ENCODE measurements around the gene ADORA2A.
A peak's percentile ranks its signal among the peaks of the same experiment; 100 is the strongest.

ADORA2A gene

GRCh38 chr22:24404561-24405275 lies 22.7 kb upstream of the ADORA2A start:
- no peak for DNase-seq (ENCODE audit: low spot score)

DNA sequence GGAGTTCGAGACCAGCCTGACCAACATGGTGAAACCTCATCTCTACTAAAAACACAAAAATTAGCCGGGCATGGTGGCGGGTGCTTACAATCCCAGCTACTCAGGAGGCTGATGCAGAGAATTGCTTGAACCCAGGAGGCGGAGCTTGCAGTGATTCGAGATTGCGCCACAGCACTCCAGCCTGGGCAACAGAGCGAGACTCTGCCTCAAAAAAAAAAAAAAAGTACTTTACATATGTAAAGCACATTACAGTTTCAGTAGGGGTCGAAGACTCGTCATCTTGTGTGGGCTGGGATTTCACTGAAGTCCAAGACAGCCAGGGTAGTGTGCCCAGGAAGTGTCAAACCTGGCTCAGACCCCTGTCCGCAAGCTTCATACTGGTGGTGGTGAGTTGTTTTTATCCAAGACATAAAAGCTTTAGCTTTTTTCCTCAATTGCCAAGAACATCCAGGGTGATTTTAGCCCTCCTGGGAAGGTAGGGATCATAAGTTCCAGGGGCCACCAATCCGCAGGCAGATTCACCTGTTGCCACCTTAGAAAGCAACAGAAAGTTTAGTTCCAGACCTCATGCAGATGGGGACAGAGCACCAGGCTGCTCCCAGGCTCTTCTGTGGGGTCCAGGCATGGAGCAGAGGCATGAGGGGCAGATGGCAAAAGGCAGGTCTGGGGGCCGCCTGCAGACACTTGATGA lies 21.6 kb upstream of the ADORA2A start:
- DNase-seq (ENCODE audit: low spot score): no peak

GRCh38 chr22:24406322-24407277 lies 20.8 kb upstream of the ADORA2A start:
- DNase-seq (ENCODE audit: low spot score): no peak

GRCh38 chr22:24407278-24407665 lies 20.1 kb upstream of the ADORA2A start:
- DNase-seq (ENCODE audit: low spot score): no peak

GRCh38 chr22:24407884-24408283 lies 19.5 kb upstream of the ADORA2A start:
- no peak for DNase-seq (ENCODE audit: low spot score)

GRCh38 chr22:24408630-24409029 lies 18.8 kb upstream of the ADORA2A start:
- DNase-seq (ENCODE audit: low spot score): no peak

DNA sequence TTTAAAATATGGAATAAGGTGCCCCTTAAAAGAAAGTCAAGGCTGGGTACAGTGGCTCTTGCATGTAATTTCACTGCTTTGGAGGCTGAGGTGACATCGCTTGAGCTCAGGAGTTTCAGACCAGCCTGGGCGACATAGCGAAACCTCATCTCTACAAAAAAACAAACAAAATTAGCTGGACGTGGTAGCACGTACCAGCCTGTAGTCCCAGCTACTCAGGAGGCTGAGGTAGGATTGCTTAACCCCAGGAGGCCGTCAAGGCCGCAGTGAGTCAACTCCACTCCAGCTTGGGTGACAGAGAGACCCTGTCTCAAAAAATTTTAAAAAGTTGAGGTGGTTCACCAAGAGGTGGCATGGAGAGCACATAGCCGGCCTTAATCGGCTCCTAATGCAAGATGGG lies 17.7 kb upstream of the ADORA2A start:
- no peak for DNase-seq (ENCODE audit: low spot score)

DNA sequence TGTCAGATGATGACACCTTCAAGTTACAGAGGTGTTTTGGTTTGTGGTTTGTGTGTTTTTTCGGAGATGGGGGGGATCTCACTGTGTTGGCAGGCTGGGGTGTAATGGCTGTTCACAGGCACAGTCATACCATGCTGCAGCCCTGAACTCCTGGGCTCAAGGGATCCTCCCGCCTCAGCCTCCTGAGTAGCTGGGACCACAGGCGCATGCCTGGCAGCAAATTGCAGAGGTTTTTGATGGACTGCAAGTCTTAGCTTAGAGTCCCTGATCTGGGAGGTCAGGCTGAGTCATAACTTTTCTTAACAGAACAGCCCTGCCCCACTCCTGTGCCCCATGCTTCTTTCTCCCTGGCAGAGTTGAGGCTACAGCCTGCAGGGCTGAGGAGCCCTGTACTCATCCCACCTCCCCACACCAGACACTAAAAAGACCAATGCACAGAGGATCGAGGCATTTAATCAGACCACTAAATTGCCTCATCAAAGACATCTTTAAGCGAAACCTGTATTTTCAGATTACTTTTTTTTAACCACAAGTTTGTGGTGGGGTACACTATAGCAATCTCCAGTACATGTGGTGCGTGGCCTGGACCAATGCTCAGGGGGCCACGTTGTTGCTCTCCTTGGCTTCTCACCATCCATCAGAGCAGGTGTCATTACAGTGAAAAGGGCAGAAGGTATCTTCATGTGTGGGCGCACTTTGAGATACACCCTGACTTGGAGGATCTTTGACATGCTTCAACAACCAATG lies 17.1 kb upstream of the ADORA2A start:
- DNase-seq (ENCODE audit: low spot score): no peak

- DNase-seq (ENCODE audit: low spot score): no peak
Measured at GRCh38 chr22:24411256-24412004, 16.0 kb upstream of the ADORA2A start.

DNA sequence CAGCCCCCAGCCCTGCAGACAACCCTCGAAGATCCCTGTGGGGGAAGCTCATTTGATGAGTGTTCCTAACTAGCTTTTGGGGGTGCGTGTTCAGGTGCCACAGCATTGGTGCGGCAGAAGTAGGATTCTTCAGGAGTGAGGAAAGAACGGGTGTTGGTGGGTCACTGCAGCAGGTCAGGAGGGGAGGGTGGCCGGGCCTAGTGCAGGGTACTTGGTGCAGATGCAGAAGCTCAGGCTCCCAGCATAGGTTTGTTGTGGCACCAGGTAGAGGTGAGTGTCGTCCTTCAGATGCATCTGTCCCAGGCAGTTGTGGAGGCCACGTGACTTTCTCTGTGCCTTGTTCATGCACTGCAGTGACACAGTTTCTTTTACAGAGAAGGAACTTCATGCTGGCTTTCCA lies 15.1 kb upstream of the ADORA2A start:
- no peak for DNase-seq (ENCODE audit: low spot score)

DNA sequence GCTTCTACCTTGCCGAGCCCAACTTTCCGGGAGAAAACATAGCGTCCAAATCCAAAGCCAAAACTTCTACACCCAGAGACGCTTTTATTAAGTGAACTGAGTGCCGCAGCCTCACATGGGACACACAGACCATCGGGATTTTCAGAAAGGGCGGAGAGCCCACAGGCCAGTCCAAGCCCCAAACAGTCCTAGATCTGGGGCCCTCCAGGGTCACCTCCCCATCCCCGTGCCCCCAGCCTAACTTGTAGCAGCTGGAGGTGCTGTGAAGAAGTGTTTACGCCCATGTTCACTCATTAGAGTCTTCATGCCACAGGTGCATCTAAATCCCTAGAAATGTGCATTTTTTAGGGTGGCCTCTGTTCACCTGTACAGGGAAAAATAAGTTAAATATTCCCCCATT lies 14.1 kb upstream of the ADORA2A start:
- DNase-seq (ENCODE audit: low spot score): no peak

DNA sequence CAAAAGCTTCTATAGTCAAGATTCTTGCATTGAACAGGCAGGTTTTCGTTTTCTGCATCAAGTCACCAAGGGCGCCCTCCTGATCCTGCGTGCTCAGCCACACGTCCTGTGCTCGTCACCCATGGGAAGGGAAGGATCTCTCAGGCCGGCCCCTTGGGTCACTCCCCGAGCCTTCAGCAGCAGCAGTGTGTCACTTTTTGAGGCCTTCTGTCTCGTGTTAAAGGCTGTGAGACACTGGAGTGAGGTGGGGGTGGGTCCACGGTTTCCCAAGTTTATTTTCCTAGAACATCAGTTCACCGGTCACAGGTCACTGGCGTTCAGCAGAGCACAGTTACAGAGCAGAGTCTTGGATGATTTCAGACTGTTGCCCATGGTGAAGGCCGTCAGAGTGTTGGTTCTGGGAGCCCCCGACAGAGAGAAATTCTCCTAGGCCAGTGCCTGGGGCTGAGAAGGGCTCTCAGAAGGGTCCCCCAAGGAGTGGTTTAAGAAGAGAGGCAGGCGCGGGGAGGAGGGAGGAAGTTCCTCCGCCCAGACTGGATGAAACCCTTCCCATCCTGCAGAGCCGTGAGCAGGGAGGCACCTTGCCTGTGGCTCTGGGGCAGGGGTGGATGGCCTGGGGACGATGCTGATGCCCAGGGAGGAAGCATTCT lies 13.5 kb upstream of the ADORA2A start:
- DNase-seq (ENCODE audit: low spot score): no peak

GRCh38 chr22:24414523-24414922 lies 12.9 kb upstream of the ADORA2A start:
- no peak for DNase-seq (ENCODE audit: low spot score)

DNA sequence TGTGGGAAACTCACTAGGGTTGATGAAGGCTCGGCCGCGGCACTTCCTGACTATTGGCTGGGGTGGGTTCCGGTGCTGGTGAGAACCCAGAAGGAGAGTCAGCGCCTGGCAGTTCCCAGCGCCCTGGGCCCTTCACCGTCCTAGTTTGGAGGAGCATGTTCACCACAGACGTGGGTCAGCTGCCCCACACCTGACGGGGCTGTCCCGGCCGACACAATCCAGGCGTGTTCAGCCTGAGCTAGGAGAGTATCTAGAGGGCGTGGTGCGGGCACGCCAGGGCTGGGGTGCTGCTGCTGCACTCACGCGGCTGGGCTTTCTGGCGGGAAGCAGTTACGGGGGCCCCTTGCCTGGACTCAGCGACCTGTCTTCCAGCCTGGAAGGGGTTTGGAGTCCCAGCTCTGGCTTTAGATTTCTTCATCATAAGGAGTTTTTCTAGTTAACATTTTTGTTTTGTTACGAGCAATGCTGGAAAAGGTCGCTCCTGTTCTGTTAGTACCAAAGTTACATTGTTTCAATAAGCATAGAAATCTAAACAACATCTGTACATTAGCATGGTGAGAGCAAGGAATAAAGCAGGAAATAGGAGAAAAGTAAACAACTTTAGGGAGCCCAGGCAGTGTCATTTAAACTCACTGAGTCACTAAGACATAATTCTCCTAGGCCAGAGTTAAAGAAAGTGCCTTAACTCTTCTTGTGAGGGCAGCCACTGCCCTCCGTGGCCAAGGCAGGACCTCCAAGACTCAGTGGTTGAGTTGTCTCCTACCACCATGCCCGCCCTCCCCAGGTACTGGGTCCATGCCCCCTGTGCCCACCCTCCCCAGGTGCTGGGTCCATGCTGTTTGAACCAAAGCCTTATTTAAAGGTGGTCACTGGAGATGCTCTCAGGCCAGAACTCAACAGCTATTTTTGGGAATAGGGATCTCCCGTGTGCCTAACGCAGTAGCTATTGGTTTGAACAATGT lies 12.1 kb upstream of the ADORA2A start:
- DNase-seq (ENCODE audit: low spot score): no peak

DNA sequence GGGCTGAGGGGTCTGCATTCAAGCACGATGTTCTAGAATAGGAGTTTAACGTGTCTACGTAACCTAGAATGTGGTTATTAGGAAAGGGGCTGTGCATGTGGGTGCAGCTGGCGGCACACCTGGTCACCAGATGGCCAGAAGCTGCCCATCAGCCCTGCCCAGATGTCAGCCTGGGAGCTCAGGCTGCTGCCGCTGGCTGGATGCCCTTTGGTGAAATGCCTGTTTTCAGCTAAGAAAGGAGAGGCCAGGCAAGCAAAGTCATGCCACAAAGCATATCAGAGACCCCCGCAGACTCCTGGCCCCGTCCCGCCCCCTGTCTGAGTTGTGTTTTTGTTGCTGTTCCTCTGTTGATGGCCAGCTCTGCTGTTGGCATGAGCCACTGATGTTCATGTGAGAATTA lies 11.3 kb upstream of the ADORA2A start:
- DNase-seq (ENCODE audit: low spot score): peak; percentile 55

DNA sequence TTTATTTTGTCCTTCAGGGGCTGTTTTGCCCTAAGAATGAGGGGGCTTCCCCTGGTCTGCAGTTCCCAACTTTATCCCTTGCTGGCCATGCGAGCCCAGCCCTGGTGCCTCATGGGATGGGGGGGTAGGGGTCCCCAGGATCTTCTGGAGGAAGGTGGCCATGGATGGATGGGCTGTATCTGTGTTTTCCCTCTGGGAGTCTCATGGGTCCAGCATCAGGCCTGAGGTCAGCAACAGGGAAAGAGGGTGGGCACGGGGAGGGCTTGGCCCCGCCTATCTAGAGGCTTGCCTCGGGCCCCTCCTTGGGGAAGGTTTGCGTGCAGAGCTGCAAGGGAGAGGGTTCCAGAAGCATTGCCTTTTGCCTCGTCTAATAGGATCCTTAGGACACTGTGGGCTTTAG lies 10.8 kb upstream of the ADORA2A start:
- DNase-seq (ENCODE audit: low spot score): no peak

DNA sequence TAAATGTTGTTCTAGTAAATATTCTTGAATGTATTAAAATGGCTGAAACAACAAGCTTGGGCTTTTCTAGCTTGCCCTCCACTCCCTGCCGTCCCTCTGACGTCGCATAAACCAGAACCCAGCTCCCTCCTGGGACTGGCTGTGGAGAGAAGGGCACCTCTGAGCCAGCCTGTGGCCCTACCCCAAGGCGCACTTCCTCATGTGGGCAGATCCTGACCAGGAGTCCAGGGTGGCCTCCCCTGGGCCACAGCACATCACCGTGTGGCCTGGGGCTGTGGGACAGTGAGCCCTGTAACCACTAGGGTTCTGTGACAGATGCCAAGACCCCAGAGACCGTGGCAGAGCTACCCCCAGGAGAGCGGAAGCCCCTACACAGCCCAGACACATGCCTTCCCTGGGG lies 10.2 kb upstream of the ADORA2A start:
- DNase-seq (ENCODE audit: low spot score): no peak

DNA sequence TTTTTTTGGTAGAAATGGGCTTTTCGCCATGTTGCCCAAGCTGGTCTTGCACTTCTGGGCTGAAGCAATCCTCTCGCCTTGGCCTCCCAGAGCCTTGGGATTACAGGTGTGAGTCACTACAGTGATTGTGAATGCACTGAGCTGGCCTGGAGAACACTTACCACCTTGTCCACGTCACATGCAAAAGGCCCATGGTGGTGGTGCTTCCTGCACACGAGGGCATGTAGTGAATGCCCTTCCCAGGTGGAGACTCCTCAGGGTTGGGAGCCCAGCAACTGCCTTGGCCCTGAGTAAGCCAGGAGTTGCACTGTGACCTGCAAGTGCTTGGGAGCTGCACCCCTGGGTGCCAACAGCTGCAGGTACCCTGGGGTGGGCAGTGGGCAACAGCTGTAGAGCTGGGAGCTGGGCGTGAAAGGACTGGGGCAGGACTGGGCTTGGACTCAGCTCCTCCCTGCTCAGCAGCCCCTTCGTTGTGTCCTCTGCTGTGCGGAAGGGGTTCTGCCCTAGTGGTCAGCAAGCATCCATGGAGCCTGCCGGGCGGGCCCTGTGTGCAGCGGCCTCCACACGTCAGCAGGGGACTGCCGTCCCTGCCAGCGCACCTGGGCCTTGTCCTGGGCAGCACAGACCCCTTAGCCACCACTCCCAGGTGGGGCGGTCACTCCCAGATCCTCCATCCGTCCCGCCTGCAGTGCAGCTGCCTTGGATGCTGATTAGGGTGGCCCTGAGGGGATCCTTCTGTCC lies 9.3 kb upstream of the ADORA2A start:
- DNase-seq (ENCODE audit: low spot score): no peak

All from GM03348 (cell line).